GM18505 (cell line): ENCODE data around the gene RSU1.

Experiments used
- ATAC-seq: cut with Tn5 transposase; IDR thresholded peaks from one replicate; pipeline ENCODE4 v1.9.1; 2021; ENCODE audit not compliant: unreplicated experiment
- POLR2A ChIP-seq: IDR thresholded peaks from 4 replicates; pipeline ENCODE4 v1.6.1; 2011; ENCODE audit warnings: borderline replicate concordance; ENCODE audit not compliant: insufficient read depth, insufficient read length; ENCODE audit errors: extremely low read depth

The RSU1 gene

DNA sequence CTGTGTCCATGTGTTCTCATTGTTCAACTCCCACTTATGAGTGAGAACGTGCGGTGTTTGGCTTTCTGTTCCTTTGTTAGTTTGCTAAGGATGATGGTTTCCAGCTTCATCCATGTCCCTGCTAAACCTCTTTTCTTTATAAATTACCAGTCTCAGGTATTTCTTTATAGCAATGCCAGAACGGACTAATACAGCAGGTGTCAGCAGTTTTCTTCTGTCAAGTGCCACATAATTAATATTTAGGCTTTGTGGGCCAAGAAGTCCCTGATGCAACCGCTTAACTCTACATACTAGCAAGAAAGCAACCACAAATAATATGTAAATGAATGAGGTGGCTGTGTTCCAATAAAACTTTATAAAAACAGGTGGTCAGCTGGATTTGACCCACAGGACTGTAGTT lies 269.3 kb downstream of the RSU1 start:
- ATAC-seq: no peak
- no peak for TF ChIP-seq POLR2A

DNA sequence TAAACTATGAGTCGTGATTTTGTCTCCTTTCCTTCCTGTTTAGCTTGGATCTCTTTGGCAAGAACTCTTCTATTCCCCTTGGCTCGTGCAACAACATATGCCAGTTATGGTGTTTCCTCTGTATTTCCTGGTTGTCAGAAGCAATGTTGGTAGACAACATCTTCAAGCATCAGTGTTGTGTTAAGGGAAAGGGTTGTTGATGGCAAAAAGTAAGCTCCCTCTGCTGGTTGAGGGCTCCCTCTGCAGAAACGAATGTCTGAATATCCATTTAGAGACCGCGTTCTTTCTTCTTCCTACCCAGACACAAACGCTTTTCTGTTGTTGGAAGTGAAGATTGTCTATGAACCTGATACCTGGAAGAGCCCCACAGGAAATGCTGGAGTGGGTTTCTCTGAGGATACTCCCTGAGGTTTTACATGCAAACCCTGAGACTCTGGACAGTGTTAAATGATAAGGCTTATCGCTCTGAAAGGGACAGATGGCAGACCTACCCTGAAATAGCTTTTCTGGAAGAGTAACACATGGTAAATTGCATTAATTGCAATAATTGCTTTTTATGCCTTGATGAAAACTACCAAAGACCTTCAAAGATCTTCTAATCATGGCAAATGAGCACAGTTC lies 272.0 kb downstream of the RSU1 start:
- no peak for TF ChIP-seq POLR2A
- ATAC-seq: no peak

DNA sequence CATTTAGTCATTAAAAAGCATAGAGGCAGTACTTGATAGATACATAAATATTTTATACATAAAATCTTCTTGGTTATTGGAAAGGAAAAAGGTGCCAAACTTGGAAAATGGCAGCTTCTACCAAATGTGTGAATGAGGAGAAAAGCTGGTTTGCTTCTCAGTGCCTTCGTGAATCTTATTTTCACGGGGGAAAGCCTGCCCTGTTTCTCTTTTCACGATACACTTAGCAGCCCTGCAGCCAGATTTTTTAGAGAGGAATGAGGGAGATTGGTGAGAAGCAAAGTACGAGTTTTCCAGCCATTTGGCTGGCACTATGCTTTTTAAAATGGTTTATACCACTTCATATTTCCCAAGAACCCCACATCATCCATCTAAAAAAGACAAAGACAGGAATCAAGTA lies 272.6 kb downstream of the RSU1 start:
- TF ChIP-seq POLR2A: no peak
- ATAC-seq: no peak

DNA sequence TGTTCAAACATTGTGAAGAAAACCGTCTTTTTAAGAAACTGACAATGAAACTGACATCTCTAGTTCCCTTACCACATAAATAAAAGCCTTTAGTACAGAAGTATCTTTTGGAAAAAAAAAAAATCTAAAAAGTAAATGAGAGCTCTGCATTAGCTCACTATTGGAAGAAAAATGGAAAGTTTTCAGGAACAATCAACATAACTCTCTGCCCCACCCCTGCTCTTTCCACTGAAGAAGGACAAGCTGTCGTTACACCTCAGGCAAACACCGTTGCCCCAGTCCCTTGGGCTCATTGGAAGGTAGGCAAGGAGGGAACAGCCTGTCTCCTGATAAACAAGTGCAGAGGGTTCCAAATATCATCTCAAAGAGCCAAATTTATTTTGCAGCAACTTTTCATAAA lies 273.1 kb downstream of the RSU1 start:
- no peak for ATAC-seq

More for the DNA sequence above, 273.1 kb downstream of the RSU1 start:
- TF ChIP-seq POLR2A: no peak
